MM.1S (cell line): Measurements from ENCODE around the gene DOCK4.

Source experiments
- CTCF ChIP-seq: fragments of 300-600 bp; sonication (generic); IDR thresholded peaks from 2 replicates; pipeline ENCODE4 v1.5.1; 2016; ENCODE audit warnings: antibody characterized with exemption, low read length, mixed read lengths
- EZH2 ChIP-seq: fragments of 300-600 bp; sonication (generic); optimal IDR thresholded peaks from 2 replicates; pipeline ENCODE3; 2017; ENCODE audit warnings: low read depth, mild to moderate bottlenecking, antibody characterized with exemption, low read length, mixed read lengths
- EZH2phosphoT487 ChIP-seq: fragments of 300-600 bp; sonication (generic); IDR thresholded peaks from 2 replicates; pipeline ENCODE4 v1.6.1; 2018; ENCODE audit warnings: antibody characterized with exemption, low read length

- TF ChIP-seq EZH2 (no peak), CTCF (no peak), EZH2phosphoT487 (no peak)
Observed at GRCh38 chr7:111955616-111956015, 250.6 kb downstream of the DOCK4 start.
